HCT116 (cell line): Measurements from ENCODE around the gene DOCK4. TPM values are rescaled to one million over a fixed set of nuclear protein-coding genes. Genes with fewer than 3 reads are reported as not detected.

ENCODE experiments used
- ATAC-seq: fragments of 200-7000 bp; cut with Tn5 transposase; 2 replicates; pipeline ENCODE4 v1.9.1; 2020; ENCODE audit warnings: mild to moderate bottlenecking, moderate library complexity
- BruUV-seq: library from RNA; stranded (reverse); fragments of 400-500 nt; replicated peaks from 2 replicates; lab custom pipeline; 2021; lab: Mats Ljungman, UMichigan
- CTCF ChIA-PET: fragments of 300-600 bp; sonication (Branson Sonifier 250); formaldehyde crosslinking; loops from one replicate; lab custom pipeline; 2021; ENCODE audit warnings: antibody characterized with exemption; lab: Charles Lee
- POLR2A ChIA-PET: fragments of 300-600, 350-600 bp; sonication (Branson Sonifier 250); formaldehyde crosslinking; loops from one replicate; lab custom pipeline; 2021; ENCODE audit warnings: antibody characterized with exemption; lab: Charles Lee
- RAD21 ChIA-PET, 2 experiments: fragments of 300-600 bp; sonication (Branson Sonifier 250); formaldehyde crosslinking; loops; one replicate each; lab custom pipeline; 2023; ENCODE audit warnings: low total read pairs in 2 of 2; ENCODE audit not compliant: uncharacterized antibody in 2 of 2, unreplicated experiment in 2 of 2, low non-redundant PET in 1 of 2; lab: Charles Lee
- DNase-seq: peaks from one replicate; pipeline ENCODE4 v3.0.0-alpha.2; 2010; ENCODE audit warnings: low read depth, low spot score
- H2AFZ ChIP-seq: fragments of 200-600 bp; shearing (Covaris generic), sonication (generic); 2 replicates; pipeline ENCODE4 v1.6.1; 2017; ENCODE audit warnings: low read depth, mixed run types, mixed read lengths, antibody characterized with exemption, low read length; ENCODE audit not compliant: poor library complexity, severe bottlenecking
- H3K27ac ChIP-seq: 2 replicates; pipeline ENCODE4 v1.5.1; 2012; ENCODE audit warnings: low read depth, low read length
- H3K27me3 ChIP-seq: fragments of 200-600 bp; sonication (generic); 2 replicates; pipeline ENCODE4 v1.6.1; 2016; ENCODE audit warnings: mixed run types, low read length, mixed read lengths; ENCODE audit not compliant: insufficient read depth
- H3K36me3 ChIP-seq, 2 experiments: fragments of 200-500 bp in 1 of 2; fragments of 200-600 bp in 1 of 2; sonication (Bioruptor generic) in 1 of 2; sonication (generic) in 1 of 2; 2 replicates each; pipeline versions ENCODE4 v1.5.1 to v1.6.1; 2014 to 2016; ENCODE audit warnings: low read length in 2 of 2, inconsistent platforms in 1 of 2, mixed read lengths in 1 of 2, mixed run types in 1 of 2; ENCODE audit not compliant: insufficient read depth in 2 of 2, control insufficient read depth in 1 of 2
- H3K4me1 ChIP-seq, 2 experiments: fragments of 200-600 bp in 1 of 2; sonication (generic) in 1 of 2; 2 replicates each; pipeline versions ENCODE4 v1.5.1 to v1.6.1; 2012 to 2017; ENCODE audit warnings: low read length in 2 of 2, inconsistent platforms in 1 of 2, mild to moderate bottlenecking in 1 of 2, mixed read lengths in 1 of 2, mixed run types in 1 of 2, moderate library complexity in 1 of 2; ENCODE audit not compliant: insufficient read depth in 2 of 2, control insufficient read depth in 1 of 2
- H3K4me2 ChIP-seq: fragments of 200-600 bp; sonication (generic); 2 replicates; pipeline ENCODE4 v1.6.1; 2017; ENCODE audit warnings: mixed run types, low read length, mixed read lengths
- H3K4me3 ChIP-seq, 2 experiments: fragments of 200-600 bp in 1 of 2; sonication (generic) in 1 of 2; replicated peaks in 1 of 2; 2 replicates each; pipeline ENCODE4 v1.5.1; 2011 to 2016; ENCODE audit warnings: low read length in 2 of 2, control low read depth in 1 of 2, low read depth in 1 of 2, mild to moderate bottlenecking in 1 of 2, mixed read lengths in 1 of 2, mixed run types in 1 of 2
- H3K79me2 ChIP-seq: fragments of 200-600 bp; sonication (generic); 2 replicates; pipeline ENCODE4 v1.6.1; 2017; ENCODE audit warnings: mild to moderate bottlenecking, mixed run types, low read length, moderate library complexity, mixed read lengths; ENCODE audit not compliant: insufficient read depth
- H3K9ac ChIP-seq: fragments of 200-600 bp; sonication (generic); 2 replicates; pipeline ENCODE4 v1.6.1; 2016; ENCODE audit warnings: low read length, mixed read lengths
- H3K9me2 ChIP-seq: fragments of 200-600 bp; sonication (generic), shearing (Covaris generic); 2 replicates; pipeline ENCODE4 v1.6.1; 2017; ENCODE audit warnings: mixed run types, mild to moderate bottlenecking, moderate library complexity; ENCODE audit not compliant: insufficient read depth
- H3K9me3 ChIP-seq, 2 experiments: fragments of 200-500 bp in 1 of 2; fragments of 200-600 bp in 1 of 2; sonication (Bioruptor generic) in 1 of 2; sonication (generic) in 1 of 2; 2 replicates each; pipeline ENCODE4 v1.6.1; 2014 to 2017; ENCODE audit warnings: low read length in 2 of 2, mixed read lengths in 2 of 2, inconsistent platforms in 1 of 2, low read depth in 1 of 2, mild to moderate bottlenecking in 1 of 2, mixed run types in 1 of 2, moderate library complexity in 1 of 2; ENCODE audit not compliant: control insufficient read depth in 1 of 2, insufficient read depth in 1 of 2
- H4K20me1 ChIP-seq: fragments of 200-600 bp; sonication (generic), shearing (Covaris generic); 2 replicates; pipeline ENCODE4 v1.6.1; 2017; ENCODE audit warnings: mixed run types, mild to moderate bottlenecking, moderate library complexity; ENCODE audit not compliant: insufficient read depth
- CBX3 ChIP-seq: IDR thresholded peaks from 2 replicates; pipeline ENCODE4 v1.6.1; 2012; ENCODE audit warnings: low read depth
- EGR1 ChIP-seq: IDR thresholded peaks from 2 replicates; pipeline ENCODE4 v1.6.1; 2012; ENCODE audit warnings: low read depth
- EZH2 ChIP-seq: fragments of 200-600 bp; sonication (generic); IDR thresholded peaks from 2 replicates; pipeline ENCODE4 v1.6.1; 2017; ENCODE audit warnings: antibody characterized with exemption, mixed run types
- EZH2phosphoT487 ChIP-seq: fragments of 200-600 bp; IDR thresholded peaks from 2 replicates; pipeline ENCODE4 v1.6.1; 2018; ENCODE audit warnings: antibody characterized with exemption, borderline replicate concordance
- FOSL1 ChIP-seq: IDR thresholded peaks from 2 replicates; pipeline ENCODE4 v1.6.1; 2012; ENCODE audit warnings: low read depth
- JUND ChIP-seq: IDR thresholded peaks from 2 replicates; pipeline ENCODE4 v1.6.1; 2012
- POLR2A ChIP-seq: IDR thresholded peaks from 2 replicates; pipeline ENCODE4 v1.7.0; 2011; ENCODE audit warnings: borderline replicate concordance; ENCODE audit not compliant: insufficient read depth, insufficient read length; ENCODE audit errors: extremely low read depth
- RAD21 ChIP-seq: IDR thresholded peaks from 2 replicates; pipeline ENCODE4 v1.6.1; 2012; ENCODE audit warnings: low read depth, mild to moderate bottlenecking
- REST ChIP-seq: IDR thresholded peaks from 2 replicates; pipeline ENCODE4 v1.6.1; 2012; ENCODE audit warnings: low read depth
- SIN3A ChIP-seq: IDR thresholded peaks from 2 replicates; pipeline ENCODE4 v1.6.1; 2012; ENCODE audit warnings: low read depth
- SP1 ChIP-seq: IDR thresholded peaks from 2 replicates; pipeline ENCODE4 v1.6.1; 2012; ENCODE audit warnings: low read depth
- TCF7L2 ChIP-seq: IDR thresholded peaks from 2 replicates; pipeline ENCODE4 v1.7.0; 2011; ENCODE audit warnings: borderline replicate concordance, inconsistent platforms; ENCODE audit not compliant: insufficient read depth, insufficient read length; ENCODE audit errors: extremely low read depth
- YY1 ChIP-seq: IDR thresholded peaks from 2 replicates; pipeline ENCODE4 v1.6.1; 2011; ENCODE audit warnings: low read length, low read depth, moderate library complexity, mild to moderate bottlenecking; ENCODE audit not compliant: insufficient replicate concordance; ENCODE audit errors: extremely low read depth
- ZFX ChIP-seq: fragments of 450-650 bp; IDR thresholded peaks from 2 replicates; pipeline ENCODE4 v1.6.1; 2017
- ZNF274 ChIP-seq: fragments of 200-500 bp; sonication (Bioruptor generic); IDR thresholded peaks from 2 replicates; pipeline ENCODE4 v1.6.1; 2014; ENCODE audit warnings: mild to moderate bottlenecking, low read depth, low read length, inconsistent platforms
- intact Hi-C: fragments of 100-400 bp; cut with micrococcal nuclease; formaldehyde crosslinking; loops from 2 replicates; pipeline ENCODE4 v1.10.0; 2022
- total RNA-seq: library from RNA; stranded (reverse); gene quantifications from one replicate; pipeline ENCODE4 v1.2.1, GENCODE V29; 2021; ENCODE audit not compliant: unreplicated experiment
- TF ChIP-seq, protein P1 (sequence below), 3 experiments: fragments of 200-600 bp in 1 of 3; sonication (generic) in 1 of 3; IDR thresholded peaks in 2 of 3; conservative IDR thresholded peaks in 1 of 3; 2 replicates each; pipeline ENCODE4 v1.5.1; 2012 to 2017; ENCODE audit warnings: low read depth in 2 of 3, low read length in 2 of 3, antibody characterized with exemption in 1 of 3, borderline replicate concordance in 1 of 3, control low read depth in 1 of 3, mild to moderate bottlenecking in 1 of 3, mixed read lengths in 1 of 3, mixed run types in 1 of 3, moderate library complexity in 1 of 3; ENCODE audit not compliant: insufficient read depth in 1 of 3
- TF ChIP-seq, protein P2 (sequence below): IDR thresholded peaks from 2 replicates; pipeline ENCODE4 v1.6.1; 2012
- TF ChIP-seq, protein P3 (sequence below): IDR thresholded peaks from 2 replicates; pipeline ENCODE4 v1.6.1; 2012
- TF ChIP-seq, protein P4 (sequence below): IDR thresholded peaks from 2 replicates; pipeline ENCODE4 v1.6.1; 2011; ENCODE audit warnings: mild to moderate bottlenecking, low read length, moderate library complexity; ENCODE audit not compliant: insufficient replicate concordance; ENCODE audit errors: extremely low read depth

The DOCK4 gene
- total RNA-seq, 1 experiment from 2014 or later: 2.2 TPM

DNA sequence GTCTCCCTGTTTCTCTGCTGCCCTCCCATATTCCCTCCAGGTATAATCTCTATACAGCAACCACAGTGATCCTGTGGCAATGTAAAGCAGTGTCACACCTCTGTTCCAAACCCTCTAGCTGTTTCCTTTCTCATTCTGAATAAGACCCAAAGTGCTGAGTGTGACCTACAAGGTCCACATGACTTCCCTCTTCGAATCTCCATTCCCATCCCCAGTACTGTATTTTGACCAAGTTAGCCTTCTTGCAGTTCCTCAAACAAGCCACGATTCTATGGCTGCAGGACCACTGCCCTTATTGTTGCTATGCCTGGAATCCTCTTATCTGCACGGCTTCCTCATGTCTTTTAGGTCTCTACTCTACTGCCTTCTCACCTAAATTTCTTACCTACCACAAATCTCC, 291.9 kb downstream of the DOCK4 start:
- no peak overlapping the region for H3K4me3 ChIP-seq
- H3K9me3 ChIP-seq: no peaks in the 10 kb centered on the region
- CTCF ChIA-PET: no interaction called here

More for the DNA sequence above, 291.9 kb downstream of the DOCK4 start:
- H4K20me1 ChIP-seq: no peaks in the 10 kb centered on the region
- H3K27me3 ChIP-seq: peaks cover 16% of the 10 kb centered on the region; the same call in 1 of the 2 replicates
- RAD21 ChIA-PET: no interaction called here
- no peak overlapping the region for H3K4me2 ChIP-seq
- no peak overlapping the region for H2AFZ ChIP-seq
- no peak overlapping the region for H3K27ac ChIP-seq
- peaks cover 0 to 1% of the 10 kb centered on the region in 2 experiments; a peak in 1 of 4 replicates for H3K4me1 ChIP-seq
- H3K9me2 ChIP-seq: no peaks in the 10 kb centered on the region
- H3K79me2 ChIP-seq: no peaks in the 10 kb centered on the region
- H3K9ac ChIP-seq: no peak overlapping the region
- ATAC-seq (no peak), DNase-seq (no peak)
- H3K36me3 ChIP-seq: no peaks in the 10 kb centered on the region
- no peak for TF ChIP-seq EZH2phosphoT487
- TF ChIP-seq, protein P1, sequence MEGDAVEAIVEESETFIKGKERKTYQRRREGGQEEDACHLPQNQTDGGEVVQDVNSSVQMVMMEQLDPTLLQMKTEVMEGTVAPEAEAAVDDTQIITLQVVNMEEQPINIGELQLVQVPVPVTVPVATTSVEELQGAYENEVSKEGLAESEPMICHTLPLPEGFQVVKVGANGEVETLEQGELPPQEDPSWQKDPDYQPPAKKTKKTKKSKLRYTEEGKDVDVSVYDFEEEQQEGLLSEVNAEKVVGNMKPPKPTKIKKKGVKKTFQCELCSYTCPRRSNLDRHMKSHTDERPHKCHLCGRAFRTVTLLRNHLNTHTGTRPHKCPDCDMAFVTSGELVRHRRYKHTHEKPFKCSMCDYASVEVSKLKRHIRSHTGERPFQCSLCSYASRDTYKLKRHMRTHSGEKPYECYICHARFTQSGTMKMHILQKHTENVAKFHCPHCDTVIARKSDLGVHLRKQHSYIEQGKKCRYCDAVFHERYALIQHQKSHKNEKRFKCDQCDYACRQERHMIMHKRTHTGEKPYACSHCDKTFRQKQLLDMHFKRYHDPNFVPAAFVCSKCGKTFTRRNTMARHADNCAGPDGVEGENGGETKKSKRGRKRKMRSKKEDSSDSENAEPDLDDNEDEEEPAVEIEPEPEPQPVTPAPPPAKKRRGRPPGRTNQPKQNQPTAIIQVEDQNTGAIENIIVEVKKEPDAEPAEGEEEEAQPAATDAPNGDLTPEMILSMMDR (IDR thresholded peaks at IDR 0.05 in 2 of 3, conservative IDR thresholded peaks at IDR 0.05 in 1 of 3; ENCODE audit: borderline replicate concordance in 1 of 3, insufficient read depth in 1 of 3, low read depth in 2 of 3, low read length in 2 of 3): no peak
- TF ChIP-seq EGR1: no peak
- no peak for TF ChIP-seq POLR2A
- TF ChIP-seq TCF7L2: no peak
- no peak for TF ChIP-seq YY1
- TF ChIP-seq, protein P2, sequence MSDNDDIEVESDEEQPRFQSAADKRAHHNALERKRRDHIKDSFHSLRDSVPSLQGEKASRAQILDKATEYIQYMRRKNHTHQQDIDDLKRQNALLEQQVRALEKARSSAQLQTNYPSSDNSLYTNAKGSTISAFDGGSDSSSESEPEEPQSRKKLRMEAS: no peak
- TF ChIP-seq REST: no peak
- TF ChIP-seq, protein P3, sequence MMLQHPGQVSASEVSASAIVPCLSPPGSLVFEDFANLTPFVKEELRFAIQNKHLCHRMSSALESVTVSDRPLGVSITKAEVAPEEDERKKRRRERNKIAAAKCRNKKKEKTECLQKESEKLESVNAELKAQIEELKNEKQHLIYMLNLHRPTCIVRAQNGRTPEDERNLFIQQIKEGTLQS: no peak
- TF ChIP-seq, protein P4, sequence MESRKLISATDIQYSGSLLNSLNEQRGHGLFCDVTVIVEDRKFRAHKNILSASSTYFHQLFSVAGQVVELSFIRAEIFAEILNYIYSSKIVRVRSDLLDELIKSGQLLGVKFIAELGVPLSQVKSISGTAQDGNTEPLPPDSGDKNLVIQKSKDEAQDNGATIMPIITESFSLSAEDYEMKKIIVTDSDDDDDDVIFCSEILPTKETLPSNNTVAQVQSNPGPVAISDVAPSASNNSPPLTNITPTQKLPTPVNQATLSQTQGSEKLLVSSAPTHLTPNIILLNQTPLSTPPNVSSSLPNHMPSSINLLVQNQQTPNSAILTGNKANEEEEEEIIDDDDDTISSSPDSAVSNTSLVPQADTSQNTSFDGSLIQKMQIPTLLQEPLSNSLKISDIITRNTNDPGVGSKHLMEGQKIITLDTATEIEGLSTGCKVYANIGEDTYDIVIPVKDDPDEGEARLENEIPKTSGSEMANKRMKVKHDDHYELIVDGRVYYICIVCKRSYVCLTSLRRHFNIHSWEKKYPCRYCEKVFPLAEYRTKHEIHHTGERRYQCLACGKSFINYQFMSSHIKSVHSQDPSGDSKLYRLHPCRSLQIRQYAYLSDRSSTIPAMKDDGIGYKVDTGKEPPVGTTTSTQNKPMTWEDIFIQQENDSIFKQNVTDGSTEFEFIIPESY: no peak
- TF ChIP-seq SIN3A: no peak
- TF ChIP-seq SP1: no peak
- TF ChIP-seq RAD21: no peak
- no peak for TF ChIP-seq FOSL1
- TF ChIP-seq EZH2: no peak
- TF ChIP-seq CBX3: no peak
- no peak for TF ChIP-seq ZFX
- no peak for TF ChIP-seq JUND
- no peak for TF ChIP-seq ZNF274
- TF ChIP-seq, all 23 proteins: peak for 0
- intact Hi-C loops: no loop called here
- no TSS peak for BruUV-seq
- POLR2A ChIA-PET: no interaction called here
